GM12872 (cell line): Measurements from ENCODE around the gene VARS1.

ENCODE experiments used
- CTCF ChIP-seq: IDR thresholded peaks from 3 replicates; pipeline ENCODE4 v1.5.1; 2011; ENCODE audit warnings: low read depth, mild to moderate bottlenecking, low read length, moderate library complexity; ENCODE audit not compliant: insufficient read depth

Gene VARS1

DNA sequence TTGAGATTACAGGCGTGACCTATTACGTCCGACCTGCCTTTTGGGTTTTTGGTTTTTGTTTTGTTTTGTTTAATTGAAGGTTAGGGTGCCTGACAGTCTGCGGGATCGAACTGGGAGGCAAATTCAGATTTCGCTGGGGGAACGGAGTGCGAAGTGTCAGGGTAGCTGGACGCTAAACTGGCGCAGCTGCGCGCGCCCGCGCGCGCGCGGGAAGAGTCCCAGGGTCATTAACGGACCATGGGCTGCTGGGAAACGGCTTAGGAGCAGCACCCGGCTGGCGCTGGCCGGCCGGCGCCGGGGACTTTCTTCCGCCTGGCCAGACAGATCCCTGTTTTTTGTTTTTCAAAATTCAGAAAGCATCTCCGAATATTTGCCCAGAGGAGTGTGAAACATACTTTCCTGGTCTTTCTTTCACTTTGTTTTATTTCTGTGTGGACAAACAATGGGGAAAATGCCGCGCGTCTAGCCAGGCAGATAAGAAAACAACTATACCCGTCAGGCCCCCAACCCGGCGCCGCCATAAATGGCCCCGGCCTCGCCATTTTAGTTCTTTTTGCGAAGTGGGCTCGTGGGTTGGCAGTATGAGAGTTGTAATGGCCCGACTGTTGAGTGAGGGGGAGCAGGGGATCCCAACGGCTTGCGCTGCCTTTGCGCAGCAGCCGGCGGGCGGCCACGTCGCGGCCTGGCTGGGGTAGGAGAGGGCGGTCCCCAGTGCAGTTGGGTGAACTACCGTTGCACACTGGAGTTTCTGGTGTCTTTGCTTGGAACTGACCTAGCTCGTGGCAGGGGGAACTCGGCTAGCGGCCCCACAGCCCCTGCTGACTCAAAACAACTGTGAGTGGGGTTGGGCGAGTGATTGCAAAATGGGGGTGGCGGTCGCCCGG lies 39.1 kb upstream of the VARS1 start:
- TF ChIP-seq CTCF: no peak

DNA sequence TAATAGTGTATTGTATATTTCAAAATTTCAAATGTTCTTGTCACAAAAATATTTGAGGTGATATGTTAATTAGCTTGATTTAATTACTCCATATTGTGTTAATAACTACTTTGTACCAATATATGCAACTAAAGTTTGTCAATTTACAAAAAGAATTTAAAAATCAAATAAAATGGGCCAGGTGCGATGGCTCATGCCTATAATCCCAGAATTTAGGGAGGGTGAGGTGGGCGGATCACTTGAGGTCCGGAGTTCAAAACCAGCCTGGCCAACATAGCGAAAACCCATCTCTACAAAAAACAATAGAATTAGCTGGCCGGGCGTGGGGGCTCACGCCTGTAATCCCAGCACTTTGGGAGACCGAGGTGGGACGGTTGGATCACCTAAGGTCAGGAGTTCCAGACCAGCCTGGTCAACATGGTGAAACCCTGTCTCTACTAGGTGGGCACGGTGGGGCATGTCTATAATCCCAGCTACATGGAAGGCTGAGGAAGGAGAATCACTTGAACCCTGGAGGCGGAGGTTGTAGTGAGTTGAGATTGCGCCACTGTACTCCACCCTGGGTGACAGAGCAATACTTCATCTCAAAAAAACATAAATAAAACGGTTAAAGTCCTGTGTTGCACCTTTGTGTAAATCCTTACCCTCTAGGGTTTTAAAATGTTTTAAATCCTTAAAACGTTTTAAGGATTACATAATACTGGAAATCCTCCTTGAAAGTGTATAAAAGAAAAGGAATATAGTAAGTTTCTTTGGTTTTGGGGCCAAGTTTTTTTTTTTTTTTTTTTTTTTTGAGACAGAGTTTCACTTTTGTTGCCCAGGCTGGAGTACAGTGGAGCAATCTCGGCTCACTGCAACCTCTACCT lies 36.0 kb upstream of the VARS1 start:
- no peak for TF ChIP-seq CTCF

DNA sequence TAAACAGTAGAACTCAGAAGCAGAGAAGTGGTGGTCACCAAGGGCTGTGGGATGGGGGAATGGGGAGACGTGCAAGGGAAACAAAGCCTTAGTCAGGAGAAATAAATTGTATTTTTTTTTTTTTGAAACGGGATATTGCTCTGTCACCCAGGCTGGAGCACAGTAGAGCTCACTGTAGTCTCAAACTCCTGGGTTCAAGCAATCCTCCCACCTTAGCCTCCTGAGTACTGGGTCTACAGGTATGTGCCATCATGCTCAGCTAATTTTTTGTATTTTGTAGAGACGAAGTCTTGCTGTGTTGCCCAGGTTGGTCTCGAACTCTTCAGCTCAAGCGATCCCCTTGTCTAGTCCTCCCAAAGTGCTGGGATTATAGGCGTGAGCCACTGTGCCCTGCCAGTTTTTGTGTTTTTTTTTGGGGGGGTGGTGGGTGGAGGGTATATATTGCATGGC lies 35.4 kb upstream of the VARS1 start:
- TF ChIP-seq CTCF: no peak

DNA sequence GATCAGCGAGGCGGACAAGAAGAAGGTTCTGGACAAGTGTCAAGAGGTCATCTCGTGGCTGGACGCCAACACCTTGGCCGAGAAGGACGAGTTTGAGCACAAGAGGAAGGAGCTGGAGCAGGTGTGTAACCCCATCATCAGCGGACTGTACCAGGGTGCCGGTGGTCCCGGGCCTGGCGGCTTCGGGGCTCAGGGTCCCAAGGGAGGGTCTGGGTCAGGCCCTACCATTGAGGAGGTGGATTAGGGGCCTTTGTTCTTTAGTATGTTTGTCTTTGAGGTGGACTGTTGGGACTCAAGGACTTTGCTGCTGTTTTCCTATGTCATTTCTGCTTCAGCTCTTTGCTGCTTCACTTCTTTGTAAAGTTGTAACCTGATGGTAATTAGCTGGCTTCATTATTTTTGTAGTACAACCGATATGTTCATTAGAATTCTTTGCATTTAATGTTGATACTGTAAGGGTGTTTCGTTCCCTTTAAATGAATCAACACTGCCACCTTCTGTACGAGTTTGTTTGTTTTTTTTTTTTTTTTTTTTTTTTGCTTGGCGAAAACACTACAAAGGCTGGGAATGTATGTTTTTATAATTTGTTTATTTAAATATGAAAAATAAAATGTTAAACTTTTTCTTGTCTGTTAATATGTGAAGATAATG lies 34.2 kb upstream of the VARS1 start:
- 0 out of 3 replicates have a peak, but pooled peaks have one; percentile 19 for TF ChIP-seq CTCF

DNA sequence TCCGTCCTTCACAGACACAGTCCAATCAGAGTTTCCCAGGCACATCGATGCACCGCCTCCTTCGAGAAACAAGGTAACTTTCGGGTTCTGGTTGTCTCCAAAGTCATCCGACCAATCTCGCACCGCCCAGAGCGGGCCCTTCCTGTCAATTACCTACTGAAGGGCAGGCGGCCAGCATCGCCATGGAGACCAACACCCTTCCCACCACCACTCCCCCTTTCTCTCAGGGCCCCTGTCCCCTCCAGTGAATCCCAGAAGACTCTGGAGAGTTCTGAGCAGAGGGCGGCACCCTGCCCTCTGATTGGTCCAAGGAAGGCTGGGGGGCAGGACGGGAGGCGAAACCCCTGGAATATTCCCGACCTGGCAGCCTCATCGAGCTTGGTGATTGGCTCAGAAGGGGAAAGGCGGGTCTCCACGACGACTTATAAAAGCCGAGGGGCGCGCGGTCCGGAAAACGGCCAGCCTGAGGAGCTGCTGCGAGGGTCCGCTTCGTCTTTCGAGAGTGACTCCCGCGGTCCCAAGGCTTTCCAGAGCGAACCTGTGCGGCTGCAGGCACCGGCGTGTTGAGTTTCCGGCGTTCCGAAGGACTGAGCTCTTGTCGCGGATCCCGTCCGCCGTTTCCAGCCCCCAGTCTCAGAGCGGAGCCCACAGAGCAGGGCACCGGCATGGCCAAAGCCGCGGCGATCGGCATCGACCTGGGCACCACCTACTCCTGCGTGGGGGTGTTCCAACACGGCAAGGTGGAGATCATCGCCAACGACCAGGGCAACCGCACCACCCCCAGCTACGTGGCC lies 31.9 kb upstream of the VARS1 start, which contains the start of gene HSPA1B:
Gene HSPA1B (plus strand): TSS at position 453 of the 794 bp plus-strand sequence. CDS start 213 bp downstream, at position 666.
- TF ChIP-seq CTCF: no peak

DNA sequence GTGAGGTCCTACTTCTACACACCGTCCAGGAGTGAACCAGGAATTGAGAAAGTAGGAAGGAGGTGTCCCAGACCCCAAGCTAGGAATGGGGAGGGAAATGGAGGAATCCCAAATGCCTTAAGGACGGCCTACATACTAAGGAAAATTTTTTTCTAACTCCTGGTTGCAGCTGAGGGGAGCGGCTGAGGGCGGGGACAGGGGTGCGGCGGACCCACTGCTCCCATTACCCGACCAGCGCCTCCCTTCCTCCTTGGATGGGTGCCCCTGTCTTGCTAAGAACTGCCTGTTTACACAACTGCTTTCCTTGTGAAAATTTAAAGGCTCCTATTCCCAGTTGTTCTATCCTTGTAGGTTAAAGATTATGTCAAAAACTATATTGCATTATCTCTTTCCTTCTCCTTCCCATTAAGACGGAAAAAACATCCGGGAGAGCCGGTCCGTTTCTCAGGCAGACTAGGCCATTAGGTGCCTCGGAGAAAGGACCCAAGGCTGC lies 31.3 kb upstream of the VARS1 start:
- TF ChIP-seq CTCF: no peak
